H1 (cell line): ENCODE measurements around the gene MEIS3. TPM values are rescaled to one million over a fixed set of nuclear protein-coding genes. Genes with fewer than 3 reads are reported as not detected.
"Not testable (repeated sequence)": the region's sequence is repeated elsewhere in the genome, so short reads cannot be mapped to it uniquely, and the experiment has no call there.

ENCODE experiments used
- CTCF ChIA-PET: fragments of 300-600 bp; sonication (Branson Sonifier 250); formaldehyde crosslinking; loops from one replicate; lab custom pipeline; 2021; ENCODE audit not compliant: partially characterized antibody; lab: Charles Lee
- POLR2A ChIA-PET: fragments of 300-600 bp; sonication (Branson Sonifier 250); formaldehyde crosslinking; loops from one replicate; lab custom pipeline; 2021; ENCODE audit warnings: inconsistent platforms; ENCODE audit not compliant: partially characterized antibody; lab: Charles Lee
- DNase-seq, 2 experiments: peaks; one replicate each; pipeline versions ENCODE4 v3.0.0 to v3.0.0-alpha.2; 2010 to 2022; ENCODE audit warnings: low spot score in 2 of 2, low read depth in 1 of 2, mixed read lengths in 1 of 2
- FAIRE-seq: peaks from 2 replicates; lab custom pipeline; 2011; peaks lifted over from hg19 to GRCh38; lab: Jason Lieb, UNC
- H2AFZ ChIP-seq: 2 replicates; pipeline ENCODE4 v1.8.1; 2012; ENCODE audit warnings: low read length, inconsistent platforms
- H2AK5ac ChIP-seq: 2 replicates; pipeline ENCODE4 v1.6.1; 2013; ENCODE audit warnings: low read depth, low read length
- H2BK120ac ChIP-seq: replicated peaks from 2 replicates; pipeline ENCODE3; 2013; ENCODE audit warnings: low read depth, low read length, inconsistent platforms
- H2BK12ac ChIP-seq: 2 replicates; pipeline ENCODE4 v1.6.1; 2013; ENCODE audit warnings: low read depth, low read length
- H2BK15ac ChIP-seq: 2 replicates; pipeline ENCODE4 v1.6.1; 2013; ENCODE audit warnings: low read length
- H2BK20ac ChIP-seq: 2 replicates; pipeline ENCODE4 v1.6.1; 2013; ENCODE audit warnings: low read length
- H2BK5ac ChIP-seq: 2 replicates; pipeline ENCODE4 v1.6.1; 2013; ENCODE audit warnings: low read depth, low read length
- H3K14ac ChIP-seq: 2 replicates; pipeline ENCODE4 v1.6.1; 2013; ENCODE audit warnings: inconsistent platforms; ENCODE audit not compliant: insufficient read length
- H3K18ac ChIP-seq: 2 replicates; pipeline ENCODE4 v1.6.1; 2013; ENCODE audit warnings: low read length; ENCODE audit errors: extremely low read depth
- H3K23ac ChIP-seq: 2 replicates; pipeline ENCODE4 v1.6.1; 2013; ENCODE audit warnings: inconsistent platforms; ENCODE audit not compliant: insufficient read length
- H3K23me2 ChIP-seq: 2 replicates; pipeline ENCODE4 v1.6.1; 2013; ENCODE audit warnings: low read depth, low read length
- H3K27ac ChIP-seq: 2 replicates; pipeline ENCODE4 v1.6.1; 2011; ENCODE audit warnings: low read depth, low read length, inconsistent platforms
- H3K27me3 ChIP-seq, 4 experiments: replicated peaks in 1 of 4; 1 replicate in 1 of 4; 2 replicates in 3 of 4; pipeline versions ENCODE4 v1.6.1 to v1.8.1; 2011 to 2013; ENCODE audit warnings: low read length in 3 of 4, mild to moderate bottlenecking in 3 of 4, inconsistent platforms in 2 of 4, mixed read lengths in 2 of 4, moderate library complexity in 1 of 4; ENCODE audit not compliant: control insufficient read depth in 3 of 4, insufficient read depth in 3 of 4; ENCODE audit errors: extremely low read depth in 1 of 4
- H3K36me3 ChIP-seq, 4 experiments: 2 replicates each; pipeline versions ENCODE4 v1.6.1 to v1.8.1; 2011 to 2013; ENCODE audit warnings: mild to moderate bottlenecking in 4 of 4, low read length in 3 of 4, moderate library complexity in 2 of 4, control low read depth in 1 of 4, inconsistent platforms in 1 of 4; ENCODE audit not compliant: insufficient read depth in 4 of 4, control insufficient read depth in 2 of 4
- H3K4ac ChIP-seq: replicated peaks from 2 replicates; pipeline ENCODE3; 2013; ENCODE audit warnings: low read length, low read depth, mixed read lengths, inconsistent platforms; ENCODE audit not compliant: insufficient read length
- H3K4me1 ChIP-seq, 4 experiments: replicated peaks in 1 of 4; 1 replicate in 1 of 4; 2 replicates in 3 of 4; pipeline versions ENCODE4 v1.6.1 to v1.8.1; 2011 to 2013; ENCODE audit warnings: low read length in 3 of 4, inconsistent platforms in 2 of 4, mixed read lengths in 1 of 4; ENCODE audit not compliant: insufficient read depth in 4 of 4, control insufficient read depth in 3 of 4
- H3K4me2 ChIP-seq, 2 experiments: 2 replicates each; pipeline versions ENCODE4 v1.6.1 to v1.8.1; 2011 to 2013; ENCODE audit warnings: low read depth in 2 of 2, low read length in 2 of 2, control low read depth in 1 of 2, inconsistent platforms in 1 of 2, mild to moderate bottlenecking in 1 of 2; ENCODE audit not compliant: insufficient read depth in 1 of 2
- H3K4me3 ChIP-seq, 4 experiments: fragments of 200-600, 300-600 bp in 1 of 4; sonication (generic), shearing (Covaris generic), sonication (Bioruptor Twin) in 1 of 4; 2 replicates each; pipeline versions ENCODE4 v1.5.1 to v1.8.1; 2011 to 2016; ENCODE audit warnings: low read length in 4 of 4, low read depth in 3 of 4, control low read depth in 2 of 4, inconsistent platforms in 2 of 4, mild to moderate bottlenecking in 2 of 4, mixed read lengths in 1 of 4, moderate library complexity in 1 of 4; ENCODE audit not compliant: insufficient read depth in 2 of 4; ENCODE audit errors: extremely low read depth in 1 of 4
- H3K56ac ChIP-seq: replicated peaks from 2 replicates; pipeline ENCODE3; 2013; ENCODE audit warnings: low read depth, mild to moderate bottlenecking, mixed read lengths, low read length, inconsistent platforms; ENCODE audit not compliant: insufficient read length
- H3K79me1 ChIP-seq: 2 replicates; pipeline ENCODE4 v1.6.1; 2013; ENCODE audit warnings: low read depth, low read length, control low read depth
- H3K79me2 ChIP-seq, 2 experiments: 2 replicates each; pipeline versions ENCODE4 v1.6.1 to v1.8.1; 2012 to 2013; ENCODE audit warnings: low read length in 2 of 2, mild to moderate bottlenecking in 2 of 2, inconsistent platforms in 1 of 2; ENCODE audit not compliant: insufficient read depth in 2 of 2, control insufficient read depth in 1 of 2
- H3K9ac ChIP-seq, 4 experiments: replicated peaks in 1 of 4; 1 replicate in 1 of 4; 2 replicates in 3 of 4; pipeline versions ENCODE4 v1.6.1 to v1.8.1; 2011 to 2013; ENCODE audit warnings: low read depth in 3 of 4, low read length in 3 of 4, control low read depth in 2 of 4, mild to moderate bottlenecking in 2 of 4, moderate library complexity in 2 of 4, inconsistent platforms in 1 of 4; ENCODE audit errors: extremely low read depth in 1 of 4
- H3K9me3 ChIP-seq, 2 experiments: 2 replicates each; pipeline versions ENCODE4 v1.6.1 to v1.8.1; 2012 to 2013; ENCODE audit warnings: mild to moderate bottlenecking in 2 of 2, moderate library complexity in 2 of 2, control low read depth in 1 of 2, inconsistent platforms in 1 of 2, low read depth in 1 of 2, low read length in 1 of 2, mixed read lengths in 1 of 2; ENCODE audit not compliant: insufficient read depth in 2 of 2
- H4K20me1 ChIP-seq, 2 experiments: replicated peaks in 1 of 2; 2 replicates each; pipeline versions ENCODE3 to v1.8.1; 2011 to 2013; ENCODE audit warnings: inconsistent platforms in 2 of 2, low read length in 2 of 2, mild to moderate bottlenecking in 1 of 2; ENCODE audit not compliant: insufficient read depth in 2 of 2, control insufficient read depth in 1 of 2
- H4K5ac ChIP-seq: 2 replicates; pipeline ENCODE4 v1.6.1; 2013; ENCODE audit warnings: low read length, low read depth, mixed read lengths, inconsistent platforms; ENCODE audit not compliant: insufficient read length
- H4K8ac ChIP-seq: 2 replicates; pipeline ENCODE4 v1.8.0; 2013; ENCODE audit warnings: mild to moderate bottlenecking, moderate library complexity, low read length, inconsistent platforms; ENCODE audit not compliant: insufficient read depth; ENCODE audit errors: extremely low read depth
- H4K91ac ChIP-seq: replicated peaks from 2 replicates; pipeline ENCODE3; 2013; ENCODE audit warnings: low read length, mixed read lengths, inconsistent platforms; ENCODE audit not compliant: insufficient read length
- WGBS, 2 experiments: shearing (Covaris generic) in 1 of 2; methylation state at CpG; one replicate each; pipeline versions ENCODE4 v1.1.6 to v1.1.7; 2013 to 2015; ENCODE audit warnings: low lambda C conversion rate in 2 of 2, mixed read lengths in 2 of 2, inconsistent platforms in 1 of 2, low coverage in 1 of 2, missing lambda C conversion rate in 1 of 2; ENCODE audit not compliant: insufficient replicate concordance in 2 of 2, insufficient coverage in 1 of 2, insufficient read length in 1 of 2; ENCODE audit errors: extremely low coverage in 1 of 2, missing lambda C conversion rate in 1 of 2; 5-methylcytosine and 5-hydroxymethylcytosine counted together
- polyA plus RNA-seq, 7 experiments: library from polyadenylated mRNA; depleted of rRNA in 3 of 7; stranded (reverse) in 5 of 7; unstranded in 2 of 7; fragments of >200 nt in 5 of 7; fragments of 200-250 nt in 2 of 7; gene quantifications; 1 replicate in 5 of 7; 2 replicates in 1 of 7; 4 replicates in 1 of 7; pipeline versions ENCODE4 v1.2.1 to v1.2.3, GENCODE V29; 2011 to 2013; ENCODE audit warnings: missing spikeins in 2 of 7, mixed read lengths in 2 of 7
- total RNA-seq: library from RNA; stranded (reverse); fragmentation: NEBNext Ultra II Directional; extraction: Animal tissue kit (Norgen Biotek cat#: 25700); gene quantifications from 2 replicates; pipeline ENCODE4 v1.2.1, GENCODE V29; 2021

MEIS3 gene
- total and polyA plus RNA-seq, 2 of the 8 experiments (the other 6 are each of a cell fraction or from before 2014, with no cell fraction given), result 24.5 to 28.2 TPM

GRCh38 chr19:47386582-47386981 is 32.7 kb downstream of the MEIS3 start:
- H2BK15ac ChIP-seq, H2BK20ac ChIP-seq, H2BK5ac ChIP-seq, H3K18ac ChIP-seq, H3K4me1 ChIP-seq, H2AFZ ChIP-seq, H3K14ac ChIP-seq, H3K79me1 ChIP-seq, H3K4me3 ChIP-seq, H3K9ac ChIP-seq, H3K4ac ChIP-seq, H3K79me2 ChIP-seq, H4K91ac ChIP-seq, H4K20me1 ChIP-seq, H3K27me3 ChIP-seq, H3K36me3 ChIP-seq, H3K4me2 ChIP-seq, H3K23ac ChIP-seq, FAIRE-seq, DNase-seq, H3K27ac ChIP-seq, H3K9me3 ChIP-seq, H4K5ac ChIP-seq, H3K23me2 ChIP-seq, H2BK12ac ChIP-seq, H4K8ac ChIP-seq, CTCF ChIA-PET, H2AK5ac ChIP-seq, H2BK120ac ChIP-seq, H3K56ac ChIP-seq: not testable (repeated sequence)
- 96% methylated on average over 10 of the region's 12 CpGs; no CpG with 5 or more reads in 1 of the 2 experiments for WGBS, 2 experiments
- POLR2A ChIA-PET, result interaction anchor here (1.2 to 3.2 kb wide), 4 partner anchors 12 to 38 kb away, joined by 3 to 12 read pairs (median 6); partner anchors contain the start of gene DHX34

DNA sequence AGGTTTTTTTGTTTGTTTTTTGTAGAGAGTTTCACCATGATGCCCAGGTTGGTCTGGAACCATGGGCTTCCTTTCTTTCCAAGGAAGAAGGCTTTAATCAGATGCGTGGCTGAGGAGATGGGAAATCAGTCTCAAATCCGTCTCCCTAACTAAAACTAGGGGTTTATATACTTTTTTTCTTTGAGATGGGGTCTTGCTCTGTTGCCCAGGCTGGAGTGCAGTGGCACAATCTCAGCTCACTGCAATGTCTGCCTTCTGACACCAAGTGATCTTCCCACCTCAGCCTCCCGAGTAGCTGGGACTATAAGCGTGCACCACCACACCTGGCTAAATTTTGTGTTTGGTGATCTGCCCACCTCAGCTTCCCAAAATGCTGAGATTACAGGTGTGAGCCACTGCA is 34.8 kb downstream of the MEIS3 start:
- not testable (repeated sequence) for H3K23me2 ChIP-seq, H2BK5ac ChIP-seq, H2BK20ac ChIP-seq, H4K8ac ChIP-seq, H4K20me1 ChIP-seq, H2BK15ac ChIP-seq, H4K5ac ChIP-seq, H2AFZ ChIP-seq, H3K79me1 ChIP-seq, FAIRE-seq, H3K9me3 ChIP-seq, H3K9ac ChIP-seq, H2BK120ac ChIP-seq, H3K23ac ChIP-seq, H3K27me3 ChIP-seq, H3K4me1 ChIP-seq, DNase-seq, H3K4ac ChIP-seq, H3K18ac ChIP-seq, H2BK12ac ChIP-seq, H3K79me2 ChIP-seq, H3K27ac ChIP-seq, H4K91ac ChIP-seq, H3K56ac ChIP-seq, H3K4me3 ChIP-seq, H2AK5ac ChIP-seq, H3K4me2 ChIP-seq, H3K14ac ChIP-seq
- peaks cover 17 to 28% (median 25%) of the 10 kb centered on the region in 4 experiments; a peak in 7 of 8 replicates for H3K36me3 ChIP-seq
- WGBS, 2 experiments, result 82% methylated on average over 4 of the region's 4 CpGs; no CpG with 5 or more reads in 1 of the 2 experiments
- CTCF ChIA-PET, result interaction anchor here (1.3 to 1.9 kb wide), 2 partner anchors 10 to 36 kb away, joined by 5 to 10 read pairs; partner anchors contain the start of gene DHX34
- POLR2A ChIA-PET, result interaction anchor here (0.8 to 3.2 kb wide), 3 partner anchors 10 to 178 kb away, joined by 3 to 12 read pairs (median 3); no protein-coding TSS in a partner anchor
